ENCODE results near the gene PDCD7. TPM values are rescaled to one million over a fixed set of nuclear protein-coding genes. Genes with fewer than 3 reads are reported as not detected.

The PDCD7 gene
- total RNA-seq, 2 donors from 2014 or later, result 18.5 to 26.7 TPM

DNA sequence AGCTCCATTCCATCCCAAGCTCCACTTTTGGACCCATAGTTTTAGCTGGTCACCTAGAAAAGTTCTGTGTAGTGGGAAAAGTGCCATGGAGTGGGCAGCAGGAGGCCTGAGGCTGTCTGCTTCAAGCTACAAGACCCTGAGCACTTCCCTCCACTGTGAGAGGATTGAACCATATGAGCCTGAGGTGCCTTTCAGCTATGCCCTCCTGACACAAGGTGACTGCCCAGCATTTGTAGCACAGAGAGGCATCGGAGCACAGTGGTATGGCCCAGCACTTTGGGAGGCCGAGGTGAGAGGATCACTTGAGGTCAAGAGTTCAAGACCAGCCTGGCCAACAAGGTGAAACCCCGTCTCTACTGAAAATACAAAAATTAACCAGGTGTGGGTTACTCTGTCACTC, 61.0 kb downstream of the PDCD7 start:
- Histone ChIP-seq H3K4me1 (ENCODE audit: control insufficient read depth in 1 of 2, low read depth in 2 of 2) (peaks cover 57 to 77% of the 10 kb centered on the region in 2 donors), H3K27me3 (replicated peaks; ENCODE audit: insufficient read depth) (no peaks in the 10 kb centered on the region), H3K27ac (peak overlapping the region; percentile 97 to 99), H3K9me3 (no peaks in the 10 kb centered on the region), H3K4me3 (no peak overlapping the region), H3K36me3 (no peaks in the 10 kb centered on the region)
- TF ChIP-seq, protein P1, sequence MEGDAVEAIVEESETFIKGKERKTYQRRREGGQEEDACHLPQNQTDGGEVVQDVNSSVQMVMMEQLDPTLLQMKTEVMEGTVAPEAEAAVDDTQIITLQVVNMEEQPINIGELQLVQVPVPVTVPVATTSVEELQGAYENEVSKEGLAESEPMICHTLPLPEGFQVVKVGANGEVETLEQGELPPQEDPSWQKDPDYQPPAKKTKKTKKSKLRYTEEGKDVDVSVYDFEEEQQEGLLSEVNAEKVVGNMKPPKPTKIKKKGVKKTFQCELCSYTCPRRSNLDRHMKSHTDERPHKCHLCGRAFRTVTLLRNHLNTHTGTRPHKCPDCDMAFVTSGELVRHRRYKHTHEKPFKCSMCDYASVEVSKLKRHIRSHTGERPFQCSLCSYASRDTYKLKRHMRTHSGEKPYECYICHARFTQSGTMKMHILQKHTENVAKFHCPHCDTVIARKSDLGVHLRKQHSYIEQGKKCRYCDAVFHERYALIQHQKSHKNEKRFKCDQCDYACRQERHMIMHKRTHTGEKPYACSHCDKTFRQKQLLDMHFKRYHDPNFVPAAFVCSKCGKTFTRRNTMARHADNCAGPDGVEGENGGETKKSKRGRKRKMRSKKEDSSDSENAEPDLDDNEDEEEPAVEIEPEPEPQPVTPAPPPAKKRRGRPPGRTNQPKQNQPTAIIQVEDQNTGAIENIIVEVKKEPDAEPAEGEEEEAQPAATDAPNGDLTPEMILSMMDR (IDR thresholded peaks at IDR 0.05), result no peak
- ATAC-seq (ENCODE audit: insufficient number of reproducible peaks, low FRiP score, low read depth) (no peak), DNase-seq (ENCODE audit: low spot score) (no peak)

DNA sequence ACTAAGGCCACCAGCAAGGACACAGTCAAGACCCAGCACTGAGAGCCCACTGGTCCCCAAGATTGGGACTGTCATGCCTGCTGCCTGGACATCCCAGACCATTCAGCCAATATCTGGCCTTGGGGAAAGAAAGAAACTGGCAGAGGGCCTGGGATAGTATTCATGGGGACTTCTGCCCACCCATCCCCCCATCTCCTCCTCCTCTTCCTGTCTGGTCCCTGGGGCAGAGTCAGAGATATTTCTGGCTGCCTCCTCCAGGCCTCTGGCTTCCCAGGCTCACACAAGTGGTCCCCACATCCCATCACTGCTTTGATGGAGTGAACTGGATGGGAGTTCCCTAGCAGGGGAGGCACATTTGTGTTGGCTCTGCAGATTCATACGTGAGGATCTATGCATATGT, 61.6 kb downstream of the PDCD7 start:
- H3K27me3 ChIP-seq (replicated peaks; ENCODE audit: insufficient read depth), result no peaks in the 10 kb centered on the region
- H3K4me3 ChIP-seq, result peak overlapping the region; percentile 2
- no peaks in the 10 kb centered on the region for H3K9me3 ChIP-seq
- DNase-seq (ENCODE audit: low spot score) (no peak), ATAC-seq (ENCODE audit: insufficient number of reproducible peaks, low FRiP score, low read depth) (no peak)
- H3K4me1 ChIP-seq (ENCODE audit: control insufficient read depth in 1 of 2, low read depth in 2 of 2), result peaks cover 51 to 71% of the 10 kb centered on the region in 2 donors
- no peaks in the 10 kb centered on the region for H3K36me3 ChIP-seq
- TF ChIP-seq, protein P1 (IDR thresholded peaks at IDR 0.05), result no peak
- peak overlapping the region; percentile 97 to 99 for H3K27ac ChIP-seq

DNA sequence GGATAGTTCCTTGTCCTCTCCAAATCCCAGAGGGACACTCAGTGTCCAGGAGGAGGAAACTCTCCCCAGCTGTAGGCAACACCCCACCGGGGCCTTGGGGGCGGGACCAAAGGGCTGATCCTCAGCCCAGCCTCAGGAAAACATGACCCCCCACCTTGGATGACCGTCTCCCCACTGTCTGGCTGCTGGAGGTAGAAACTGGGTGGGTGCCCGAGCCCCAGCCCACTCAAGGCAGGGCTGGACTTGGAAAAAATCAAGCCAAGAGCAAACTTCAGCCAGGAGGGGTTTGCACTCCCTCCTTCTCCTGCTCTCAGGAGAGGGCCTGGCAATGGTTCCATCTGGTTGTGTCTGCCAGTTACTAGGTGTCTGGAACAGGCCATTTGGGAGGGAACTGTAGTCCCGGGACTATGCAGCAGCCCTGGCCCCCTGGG, 62.2 kb downstream of the PDCD7 start:
- Histone ChIP-seq H3K36me3 (no peaks in the 10 kb centered on the region), H3K27ac (peak overlapping the region; percentile 97 to 99), H3K9me3 (no peaks in the 10 kb centered on the region), H3K4me1 (ENCODE audit: control insufficient read depth in 1 of 2, low read depth in 2 of 2) (peaks cover 45 to 65% of the 10 kb centered on the region in 2 donors), H3K4me3 (peak overlapping the region; percentile 2), H3K27me3 (replicated peaks; ENCODE audit: insufficient read depth) (no peaks in the 10 kb centered on the region)
- DNase-seq (ENCODE audit: low spot score), result peak; percentile 61
- TF ChIP-seq, protein P1 (IDR thresholded peaks at IDR 0.05), result no peak
- peak; percentile 41 for ATAC-seq (ENCODE audit: insufficient number of reproducible peaks, low FRiP score, low read depth)

DNA sequence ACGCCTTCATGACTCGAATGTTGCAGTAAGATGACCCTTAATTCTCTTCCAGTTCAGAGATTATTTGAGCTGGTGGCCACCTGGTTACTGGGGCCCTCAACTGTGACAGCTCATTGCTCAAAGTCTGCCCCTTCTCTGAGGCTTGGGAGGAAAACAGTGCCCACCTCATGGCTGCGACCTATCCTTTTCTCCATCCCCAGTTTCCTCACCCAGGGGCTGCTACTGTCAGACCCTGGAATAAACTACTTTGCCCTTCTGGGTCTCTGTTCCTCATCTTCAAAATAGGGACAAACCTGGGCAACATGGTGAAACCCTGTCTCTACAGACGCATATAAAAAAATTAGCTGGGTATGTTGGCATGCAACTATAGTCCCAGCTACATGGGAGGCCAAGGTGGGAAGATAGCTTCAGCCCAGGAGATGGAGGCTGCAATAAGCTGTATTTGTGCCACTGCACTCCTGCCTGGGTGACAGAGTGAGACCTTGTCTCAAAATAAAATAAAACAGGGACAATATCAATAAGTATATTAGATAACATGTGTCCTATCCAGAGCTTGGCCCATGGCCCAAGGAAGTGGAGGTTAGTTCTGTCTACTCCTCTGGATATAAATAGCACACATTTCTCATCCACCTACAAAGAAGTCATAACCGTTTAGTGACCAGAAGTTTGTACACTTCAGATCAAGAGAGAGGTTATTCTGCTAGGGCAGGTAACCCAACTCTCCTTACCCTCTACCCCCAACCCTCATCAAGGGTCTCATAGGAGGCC, 63.6 kb downstream of the PDCD7 start:
- TF ChIP-seq, protein P1 (IDR thresholded peaks at IDR 0.05), result no peak
- H3K9me3 ChIP-seq, result no peaks in the 10 kb centered on the region
- peaks cover 46 to 68% of the 10 kb centered on the region in 2 donors for H3K4me1 ChIP-seq (ENCODE audit: control insufficient read depth in 1 of 2, low read depth in 2 of 2)
- peak overlapping the region; percentile 97 to 99 for H3K27ac ChIP-seq
- H3K4me3 ChIP-seq, result no peak overlapping the region
- ATAC-seq (ENCODE audit: insufficient number of reproducible peaks, low FRiP score, low read depth) (no peak), DNase-seq (ENCODE audit: low spot score) (no peak)
- H3K27me3 ChIP-seq (replicated peaks; ENCODE audit: insufficient read depth), result no peaks in the 10 kb centered on the region
- peaks cover 3% of the 10 kb centered on the region for H3K36me3 ChIP-seq

DNA sequence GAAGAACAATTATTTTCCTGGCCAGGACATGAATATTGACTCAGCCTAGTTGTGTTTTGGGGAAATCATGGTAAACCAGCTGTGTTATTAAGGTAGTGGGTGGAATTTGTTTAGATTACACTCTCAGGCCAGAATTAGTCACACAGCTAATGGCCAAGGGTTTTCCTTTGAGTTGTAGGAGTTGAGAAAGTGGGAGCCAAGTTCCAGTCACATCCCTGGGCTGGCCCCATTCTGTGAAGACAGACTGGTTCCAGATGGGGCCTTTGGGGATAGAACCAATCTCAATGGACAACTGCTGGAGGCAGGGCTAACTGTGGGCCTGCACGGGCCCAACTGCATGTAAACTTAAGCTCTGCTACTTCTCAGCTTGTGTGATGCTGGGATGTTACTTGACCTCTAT, 64.4 kb downstream of the PDCD7 start:
- peaks cover 51 to 76% of the 10 kb centered on the region in 2 donors for H3K4me1 ChIP-seq (ENCODE audit: control insufficient read depth in 1 of 2, low read depth in 2 of 2)
- H3K27ac ChIP-seq, result peak overlapping the region; percentile 97 to 99
- TF ChIP-seq, protein P1 (IDR thresholded peaks at IDR 0.05), result no peak
- no peaks in the 10 kb centered on the region for H3K27me3 ChIP-seq (replicated peaks; ENCODE audit: insufficient read depth)
- H3K36me3 ChIP-seq, result peaks cover 5% of the 10 kb centered on the region
- H3K4me3 ChIP-seq, result peak overlapping the region; percentile 89
- ATAC-seq (ENCODE audit: insufficient number of reproducible peaks, low FRiP score, low read depth) (no peak), DNase-seq (ENCODE audit: low spot score) (no peak)
- no peaks in the 10 kb centered on the region for H3K9me3 ChIP-seq

Measured in thoracic aorta (tissue), 2 donors.